Smooth muscle cell (in vitro differentiated cells): ENCODE measurements around the gene RAB6B. TPM values are rescaled to one million over a fixed set of nuclear protein-coding genes. Genes with fewer than 3 reads are reported as not detected.

Source experiments
- DNase-seq: peaks from one replicate; lab custom pipeline; 2025; ENCODE audit not compliant: unreplicated experiment; lab: John Stamatoyannopoulos, UW
- H2AFZ ChIP-seq: fragments of 200-600 bp; sonication (generic); 2 replicates; pipeline ENCODE4 v1.6.0; 2016; ENCODE audit warnings: antibody characterized with exemption, low read depth, mild to moderate bottlenecking
- H3F3A ChIP-seq: fragments of 200-600 bp; sonication (generic); 2 replicates; pipeline ENCODE4 v1.6.0; 2017; ENCODE audit warnings: antibody characterized with exemption, low read depth
- H3K27ac ChIP-seq: fragments of 200-600 bp; sonication (generic); 2 replicates; pipeline ENCODE4 v1.5.1; 2016; ENCODE audit warnings: low read depth, mild to moderate bottlenecking
- H3K27me3 ChIP-seq: fragments of 200-600 bp; sonication (generic); 2 replicates; pipeline ENCODE4 v1.6.1; 2016; ENCODE audit warnings: low read depth, mild to moderate bottlenecking
- H3K36me3 ChIP-seq: fragments of 200-600 bp; sonication (generic); 2 replicates; pipeline ENCODE4 v1.5.1; 2016; ENCODE audit warnings: low read depth
- H3K4me1 ChIP-seq: fragments of 200-600 bp; sonication (generic); 2 replicates; pipeline ENCODE4 v1.5.1; 2016; ENCODE audit warnings: low read depth
- H3K4me2 ChIP-seq: fragments of 200-600 bp; sonication (generic); 2 replicates; pipeline ENCODE4 v1.6.0; 2016; ENCODE audit warnings: mild to moderate bottlenecking
- H3K4me3 ChIP-seq: fragments of 200-600 bp; sonication (generic); 2 replicates; pipeline ENCODE4 v1.5.1; 2016; ENCODE audit warnings: mild to moderate bottlenecking
- H3K79me2 ChIP-seq: fragments of 200-600 bp; sonication (generic); 2 replicates; pipeline ENCODE4 v1.6.0; 2016; ENCODE audit warnings: low read depth, mild to moderate bottlenecking
- H3K9ac ChIP-seq: fragments of 200-600 bp; sonication (generic); 2 replicates; pipeline ENCODE4 v1.6.0; 2016; ENCODE audit warnings: low read depth
- H3K9me3 ChIP-seq: fragments of 200-600 bp; sonication (generic); replicated peaks from 2 replicates; pipeline ENCODE4 v1.5.1; 2016; ENCODE audit warnings: low read depth
- H4K20me1 ChIP-seq: fragments of 200-600 bp; sonication (generic); 2 replicates; pipeline ENCODE4 v1.6.0; 2016; ENCODE audit warnings: low read depth
- WGBS: methylation state at CpG from one replicate; pipeline ENCODE4 v1.1.7; 2016; ENCODE audit warnings: low lambda C conversion rate; 5-methylcytosine and 5-hydroxymethylcytosine counted together
- polyA plus RNA-seq: library from polyadenylated mRNA; unstranded; fragments of >200 nt; fragmentation: Nextera tagmentation; extraction: Ambion mirVana; gene quantifications from 2 replicates; pipeline ENCODE4 v1.2.1, GENCODE V29; 2016
- total RNA-seq: library from RNA; depleted of rRNA; stranded (reverse); fragments of >200 nt; gene quantifications from 2 replicates; pipeline ENCODE4 v1.2.3, GENCODE V29; 2014
- TF ChIP-seq, protein P1 (sequence below): fragments of 200-600 bp; sonication (generic); IDR thresholded peaks from 2 replicates; pipeline ENCODE4 v1.5.1; 2017; ENCODE audit warnings: borderline replicate concordance, mild to moderate bottlenecking, antibody characterized with exemption; ENCODE audit not compliant: insufficient read depth, poor library complexity, severe bottlenecking

Gene RAB6B
- total and polyA plus RNA-seq, 2 experiments from 2014 or later = 1.2 to 2.0 TPM

DNA sequence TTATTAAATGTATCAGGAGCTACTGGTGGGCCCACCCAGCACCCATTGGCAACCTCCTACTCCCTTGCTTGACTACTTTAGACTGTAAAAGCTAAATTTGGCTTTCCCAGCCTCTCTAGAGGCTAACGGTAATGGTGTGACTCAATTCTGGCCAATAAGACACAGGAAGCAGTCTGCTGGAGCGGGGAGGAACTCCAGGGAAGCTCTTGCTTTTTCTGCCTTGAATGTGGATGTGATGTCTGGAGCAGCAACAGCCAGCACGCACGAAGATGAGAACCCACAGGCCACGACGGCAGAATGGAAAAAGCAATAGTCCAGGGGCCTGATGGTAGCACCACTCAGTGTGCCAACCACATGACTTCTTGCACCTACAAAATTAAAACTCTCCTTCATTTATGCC is 39.9 kb downstream of the RAB6B start:
- Histone ChIP-seq H3K9ac (no peak overlapping the region), H3K4me1 (no peaks in the 10 kb centered on the region), H3K27ac (no peak overlapping the region), H3K79me2 (no peaks in the 10 kb centered on the region), H4K20me1 (no peaks in the 10 kb centered on the region), H3K27me3 (no peaks in the 10 kb centered on the region), H3K4me2 (no peak overlapping the region), H3F3A (no peaks in the 10 kb centered on the region), H3K9me3 (no peaks in the 10 kb centered on the region), H3K36me3 (no peaks in the 10 kb centered on the region), H2AFZ (no peak overlapping the region), H3K4me3 (no peak overlapping the region)
- 68% methylated on average over 6 of the region's 6 CpGs for WGBS
- TF ChIP-seq, protein P1, sequence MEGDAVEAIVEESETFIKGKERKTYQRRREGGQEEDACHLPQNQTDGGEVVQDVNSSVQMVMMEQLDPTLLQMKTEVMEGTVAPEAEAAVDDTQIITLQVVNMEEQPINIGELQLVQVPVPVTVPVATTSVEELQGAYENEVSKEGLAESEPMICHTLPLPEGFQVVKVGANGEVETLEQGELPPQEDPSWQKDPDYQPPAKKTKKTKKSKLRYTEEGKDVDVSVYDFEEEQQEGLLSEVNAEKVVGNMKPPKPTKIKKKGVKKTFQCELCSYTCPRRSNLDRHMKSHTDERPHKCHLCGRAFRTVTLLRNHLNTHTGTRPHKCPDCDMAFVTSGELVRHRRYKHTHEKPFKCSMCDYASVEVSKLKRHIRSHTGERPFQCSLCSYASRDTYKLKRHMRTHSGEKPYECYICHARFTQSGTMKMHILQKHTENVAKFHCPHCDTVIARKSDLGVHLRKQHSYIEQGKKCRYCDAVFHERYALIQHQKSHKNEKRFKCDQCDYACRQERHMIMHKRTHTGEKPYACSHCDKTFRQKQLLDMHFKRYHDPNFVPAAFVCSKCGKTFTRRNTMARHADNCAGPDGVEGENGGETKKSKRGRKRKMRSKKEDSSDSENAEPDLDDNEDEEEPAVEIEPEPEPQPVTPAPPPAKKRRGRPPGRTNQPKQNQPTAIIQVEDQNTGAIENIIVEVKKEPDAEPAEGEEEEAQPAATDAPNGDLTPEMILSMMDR = no peak
- DNase-seq = no peak

DNA sequence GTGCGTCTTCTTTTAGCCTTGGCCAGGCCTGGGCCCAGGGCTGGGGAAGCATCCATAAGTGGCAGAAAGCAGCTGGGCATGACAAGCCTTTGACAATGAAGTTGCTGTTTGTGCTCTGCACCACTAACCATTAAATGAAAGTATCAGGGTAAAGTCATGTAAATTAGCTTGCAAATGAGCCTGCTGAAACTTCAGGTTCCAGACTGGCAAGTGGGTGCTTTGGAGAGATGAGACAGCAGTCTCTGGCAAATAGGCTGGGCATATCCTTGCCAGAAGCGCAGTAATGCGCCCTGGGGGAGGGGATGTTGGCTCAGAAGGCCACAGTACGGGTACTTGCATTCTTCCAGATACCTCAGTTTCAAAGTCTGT is 40.7 kb downstream of the RAB6B start:
- no peak for DNase-seq
- 86% methylated on average over 4 of the region's 4 CpGs for WGBS
- Histone ChIP-seq H3K36me3 (no peaks in the 10 kb centered on the region), H3K4me1 (no peaks in the 10 kb centered on the region), H3K4me2 (no peak overlapping the region), H3K27ac (no peak overlapping the region), H3K4me3 (no peak overlapping the region), H3K9me3 (no peaks in the 10 kb centered on the region), H3K27me3 (no peaks in the 10 kb centered on the region), H3K9ac (no peak overlapping the region), H4K20me1 (no peaks in the 10 kb centered on the region), H3F3A (no peaks in the 10 kb centered on the region), H2AFZ (no peak overlapping the region), H3K79me2 (no peaks in the 10 kb centered on the region)
- TF ChIP-seq, protein P1 = no peak

DNA sequence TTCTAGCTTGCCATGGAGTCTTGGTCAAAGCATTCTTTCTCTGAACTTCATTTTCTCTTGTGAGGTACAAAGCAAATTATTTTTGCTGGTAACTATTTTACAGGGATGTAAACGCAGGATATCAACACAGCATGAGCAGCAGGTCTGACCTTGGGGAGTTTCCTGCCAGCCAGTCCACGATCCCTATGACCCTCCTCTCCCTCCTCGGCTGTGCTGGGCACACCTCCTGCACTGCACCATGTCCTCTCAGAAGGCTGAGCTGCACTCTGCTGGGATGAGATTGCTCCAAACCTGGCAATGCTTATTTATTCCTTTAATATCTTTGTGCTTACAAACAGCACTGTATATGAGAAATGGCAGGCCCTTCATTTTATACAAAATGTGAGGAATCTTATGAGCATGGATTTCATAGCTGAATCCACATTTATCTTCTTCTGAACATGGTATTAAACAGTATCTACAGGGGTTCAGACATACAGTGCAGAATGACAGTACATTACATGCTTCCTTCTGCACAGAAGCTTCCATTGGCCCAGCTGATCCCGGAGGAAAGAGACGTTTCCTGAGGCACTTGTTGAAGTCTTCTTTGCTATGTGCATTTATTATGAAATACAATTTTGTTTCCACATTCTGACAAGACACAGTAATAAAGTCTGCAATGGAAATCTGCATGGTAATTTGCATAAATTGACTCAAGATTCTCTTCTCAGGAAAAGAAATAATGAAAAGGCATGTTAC is 41.2 kb downstream of the RAB6B start:
- Histone ChIP-seq H3K79me2 (no peaks in the 10 kb centered on the region), H4K20me1 (no peaks in the 10 kb centered on the region), H2AFZ (no peak overlapping the region), H3K4me2 (no peak overlapping the region), H3K27ac (no peak overlapping the region), H3K4me1 (no peaks in the 10 kb centered on the region), H3K9ac (no peak overlapping the region), H3F3A (no peaks in the 10 kb centered on the region), H3K9me3 (no peaks in the 10 kb centered on the region), H3K36me3 (no peaks in the 10 kb centered on the region), H3K4me3 (no peak overlapping the region), H3K27me3 (no peaks in the 10 kb centered on the region)
- WGBS = 91% methylated on average over 5 of the region's 5 CpGs
- TF ChIP-seq, protein P1 = no peak
- no peak for DNase-seq

DNA sequence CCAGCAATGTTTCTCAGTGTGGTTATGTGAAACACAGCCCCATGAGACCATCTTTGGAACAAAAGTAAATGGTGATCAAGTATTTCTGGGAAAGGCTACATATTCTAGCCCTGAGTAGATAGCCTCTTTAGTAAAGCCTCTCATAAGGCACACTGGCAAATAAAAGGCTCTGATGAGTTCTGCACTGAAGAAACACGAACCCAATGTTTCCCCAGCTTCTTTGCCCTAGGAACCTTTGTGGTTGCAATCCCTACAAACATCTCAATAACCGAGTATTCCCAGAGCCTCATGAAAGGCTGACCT is 41.8 kb downstream of the RAB6B start:
- H3K36me3 ChIP-seq = no peaks in the 10 kb centered on the region
- no peaks in the 10 kb centered on the region for H3K4me1 ChIP-seq
- no peak overlapping the region for H3K9ac ChIP-seq
- no peak for DNase-seq
- TF ChIP-seq, protein P1 = no peak
- H3K9me3 ChIP-seq = no peaks in the 10 kb centered on the region
- no peaks in the 10 kb centered on the region for H3K27me3 ChIP-seq
- no peak overlapping the region for H3K4me3 ChIP-seq
- no peaks in the 10 kb centered on the region for H3K79me2 ChIP-seq
- no peak overlapping the region for H3K27ac ChIP-seq
- H3F3A ChIP-seq = no peaks in the 10 kb centered on the region
- H3K4me2 ChIP-seq = no peak overlapping the region
- H4K20me1 ChIP-seq = no peaks in the 10 kb centered on the region
- H2AFZ ChIP-seq = no peak overlapping the region
- WGBS = 98% methylated on average over 2 of the region's 2 CpGs
